Fibroblast of peridontal ligament (primary cell): ENCODE results near the gene MRPL20.
"Not testable (repeated sequence)": the region's sequence is repeated elsewhere in the genome, so short reads cannot be mapped to it uniquely, and the experiment has no call there.

Experiments used
- DNase-seq: peaks from one replicate; pipeline ENCODE4 v3.0.0-alpha.2; 2010; ENCODE audit errors: extremely low read depth

MRPL20 gene

DNA sequence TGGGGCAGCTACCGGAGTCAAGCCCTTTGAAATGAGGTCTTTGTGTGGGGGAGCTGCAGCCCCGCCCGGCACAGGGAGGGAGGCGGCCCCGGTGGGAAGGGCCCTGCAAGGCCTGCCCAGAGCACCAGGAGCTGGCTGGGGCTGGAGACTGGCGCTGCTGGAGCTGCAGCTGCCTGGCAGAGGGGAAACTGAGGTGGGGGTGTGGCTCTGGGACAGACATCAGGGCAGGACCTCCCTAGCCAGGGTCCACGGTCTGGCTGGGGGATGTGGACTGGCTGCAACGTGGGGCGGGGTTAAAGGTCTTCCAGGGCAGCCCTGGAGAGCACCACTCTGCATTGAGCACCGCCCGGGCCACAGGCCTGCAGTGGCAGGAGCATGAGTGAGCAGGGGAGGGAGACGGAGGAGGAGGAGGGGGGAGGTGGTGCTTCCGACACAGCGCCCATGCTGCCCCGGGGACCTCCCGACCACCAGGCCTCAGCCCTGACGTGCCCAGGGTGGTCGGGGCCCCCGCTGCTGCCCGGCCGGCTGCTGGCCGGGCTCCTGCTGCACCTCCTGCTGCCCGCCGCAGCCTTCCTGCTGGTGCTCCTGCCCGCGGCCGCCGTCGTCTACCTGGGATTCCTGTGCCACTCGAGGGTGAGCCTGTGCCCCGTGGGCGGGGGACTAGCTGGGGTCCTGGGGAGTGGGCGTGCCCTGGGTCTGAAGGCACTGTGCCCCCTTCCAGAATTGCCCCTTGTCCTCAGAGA lies 18.8 kb upstream of the MRPL20 start:
- DNase-seq = no peak

DNA sequence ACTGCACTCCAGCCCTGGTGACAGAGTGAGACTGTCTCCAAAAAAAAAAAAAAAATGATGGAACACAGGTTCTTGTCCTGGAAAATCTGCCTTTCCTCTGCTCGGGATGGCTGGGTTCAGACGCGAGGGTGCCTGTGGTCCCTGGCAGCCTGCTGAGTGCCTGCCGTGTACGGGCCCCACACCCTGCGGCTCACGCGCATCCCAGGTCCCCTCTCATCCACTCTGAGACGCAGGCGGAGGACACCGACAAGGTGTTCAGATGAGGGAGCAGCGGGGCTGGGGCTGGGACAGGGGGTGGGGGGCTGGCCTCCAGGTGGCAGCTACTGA lies 18.3 kb upstream of the MRPL20 start:
- no peak for DNase-seq

DNA sequence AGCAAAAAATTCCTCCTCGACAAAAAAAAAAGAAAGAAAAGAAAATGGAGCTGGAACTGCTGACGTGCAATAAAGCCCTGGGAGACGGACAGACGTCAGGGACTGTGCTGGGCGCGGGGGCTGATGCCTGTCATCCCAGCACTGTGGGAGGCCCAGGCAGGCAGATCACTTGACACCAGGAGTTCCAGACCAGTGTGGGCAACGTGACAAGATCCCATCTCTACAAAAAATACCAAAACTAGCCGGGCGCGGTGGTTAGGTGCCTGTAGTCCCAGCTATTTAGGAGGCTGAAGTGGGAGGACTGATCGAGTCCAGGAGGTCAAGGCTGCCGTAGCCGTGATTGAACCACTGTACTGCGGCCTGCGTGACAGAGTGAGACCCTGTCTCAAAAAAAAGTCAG lies 17.6 kb upstream of the MRPL20 start:
- no peak for DNase-seq

DNA sequence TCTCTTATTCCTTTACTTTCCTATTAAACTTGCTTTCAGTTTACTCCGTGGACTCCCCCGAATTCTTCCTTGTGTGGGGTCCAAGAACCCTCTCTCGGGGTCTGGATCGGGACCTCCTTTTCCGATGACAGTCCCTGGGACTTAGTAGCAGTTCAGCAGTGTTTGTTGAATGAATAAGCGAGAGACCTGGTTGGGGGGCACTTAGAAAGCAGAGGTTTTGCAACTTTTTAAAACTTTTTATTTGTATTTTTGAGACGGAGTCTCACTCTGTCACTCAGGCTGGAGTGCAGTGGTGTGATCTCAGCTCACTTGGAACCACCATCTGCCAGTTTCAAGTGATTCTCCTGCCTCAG lies 16.1 kb upstream of the MRPL20 start:
- no peak for DNase-seq

DNA sequence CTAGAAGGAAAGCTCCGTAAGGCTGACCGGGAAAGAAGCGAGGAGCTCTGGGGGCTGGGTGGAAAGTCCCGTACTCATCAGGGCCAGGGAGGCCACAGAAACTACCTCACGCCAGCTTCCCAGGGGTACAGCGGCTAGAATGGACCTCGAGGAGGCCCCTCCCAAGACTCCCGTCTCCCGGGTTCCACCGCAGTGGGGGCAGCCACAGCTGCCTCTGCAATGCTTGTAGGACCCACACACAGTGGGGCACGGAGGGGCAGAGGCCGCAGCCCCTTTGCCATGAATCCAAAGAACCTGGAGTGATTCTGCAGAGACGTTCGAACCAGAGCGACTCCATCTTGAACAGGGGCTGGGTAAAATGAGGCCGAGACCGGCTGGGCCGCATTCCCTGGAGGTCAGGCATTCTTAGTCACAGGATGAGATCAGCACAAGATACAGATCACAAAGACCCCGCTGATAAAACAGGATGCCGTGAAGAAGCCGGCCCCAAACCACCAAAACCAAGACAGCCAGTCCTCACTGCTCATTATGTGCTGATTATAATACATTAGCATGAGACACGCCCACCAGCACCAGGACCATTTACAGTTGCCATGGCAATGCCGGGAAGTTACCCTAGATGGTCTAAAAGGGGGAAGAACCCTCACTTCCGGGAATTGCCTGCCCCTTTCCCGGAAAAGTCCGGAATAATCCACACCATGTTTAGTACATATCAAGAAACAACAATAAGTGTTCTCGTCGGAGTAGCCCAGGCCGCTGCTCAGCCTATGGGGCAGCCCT lies 15.6 kb upstream of the MRPL20 start:
- no peak for DNase-seq

DNA sequence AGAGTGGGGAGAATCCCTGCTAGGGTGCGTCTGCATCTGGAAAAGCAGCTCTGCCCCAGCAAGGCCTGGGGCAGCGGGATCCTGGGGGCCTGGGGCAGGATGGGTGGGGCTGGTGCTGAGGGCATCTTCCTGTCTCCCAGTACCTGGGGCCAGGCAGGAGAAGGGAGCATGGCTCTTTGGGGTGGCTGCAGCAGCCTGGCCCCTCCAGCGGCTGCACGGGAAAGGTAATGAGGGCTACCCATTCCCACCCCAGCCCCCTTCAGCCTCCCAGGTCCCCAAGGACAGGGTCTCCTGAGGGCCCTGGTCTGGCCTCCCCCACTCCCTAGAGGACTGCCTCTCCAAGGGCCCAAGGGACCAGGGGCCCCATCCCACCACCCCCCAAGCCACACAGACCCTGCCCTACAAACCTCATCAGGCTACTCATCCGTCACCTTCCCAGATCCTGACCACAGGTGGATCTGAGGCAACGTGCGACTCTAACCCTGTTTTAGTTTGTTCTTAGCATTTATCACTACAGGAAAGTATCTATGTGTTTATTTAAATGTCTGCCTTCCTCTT lies 14.9 kb upstream of the MRPL20 start:
- no peak for DNase-seq

DNA sequence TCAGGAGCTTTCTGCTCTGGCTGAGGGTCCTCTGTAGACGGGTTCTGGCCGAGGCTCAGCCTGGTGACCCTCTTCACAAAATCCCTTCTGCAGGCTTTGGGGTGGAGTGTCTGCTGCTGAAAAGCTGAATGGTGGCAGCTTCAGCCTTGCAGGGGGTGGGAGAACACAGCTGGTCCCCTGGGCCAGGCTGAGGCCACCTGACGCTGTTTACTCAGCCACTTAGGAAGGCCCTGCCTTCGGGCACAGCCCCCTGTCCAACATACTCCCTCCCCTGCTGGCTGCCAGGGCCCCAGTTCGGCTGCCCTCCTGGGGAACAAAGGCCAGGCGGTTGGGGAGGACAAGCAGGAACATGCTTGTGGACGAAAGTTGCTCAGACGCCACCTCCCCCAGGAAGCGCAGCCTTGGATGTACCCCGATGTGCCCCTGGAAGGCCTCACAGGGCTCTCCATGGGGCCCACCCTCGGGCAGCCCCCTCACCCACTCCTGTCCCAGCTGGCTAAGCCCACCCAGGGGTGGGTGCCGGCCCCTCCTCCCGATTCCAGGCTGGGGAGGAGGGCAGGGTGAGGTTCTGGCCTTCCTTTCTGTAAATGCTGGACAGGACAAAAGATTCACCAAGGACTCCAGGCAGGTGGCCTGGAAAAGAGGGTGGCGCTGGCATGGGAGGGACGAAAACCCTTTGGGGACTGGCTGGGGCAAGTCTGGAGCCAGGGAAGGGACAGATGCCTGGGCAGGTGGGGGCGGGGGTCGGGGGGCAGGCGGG lies 14.2 kb upstream of the MRPL20 start, which contains the start of gene ANKRD65:
ANKRD65 (minus strand) TSS at position 130 of the 760 bp plus-strand sequence. CDS start 271 bp downstream, outside the sequence.
- no peak for DNase-seq

DNA sequence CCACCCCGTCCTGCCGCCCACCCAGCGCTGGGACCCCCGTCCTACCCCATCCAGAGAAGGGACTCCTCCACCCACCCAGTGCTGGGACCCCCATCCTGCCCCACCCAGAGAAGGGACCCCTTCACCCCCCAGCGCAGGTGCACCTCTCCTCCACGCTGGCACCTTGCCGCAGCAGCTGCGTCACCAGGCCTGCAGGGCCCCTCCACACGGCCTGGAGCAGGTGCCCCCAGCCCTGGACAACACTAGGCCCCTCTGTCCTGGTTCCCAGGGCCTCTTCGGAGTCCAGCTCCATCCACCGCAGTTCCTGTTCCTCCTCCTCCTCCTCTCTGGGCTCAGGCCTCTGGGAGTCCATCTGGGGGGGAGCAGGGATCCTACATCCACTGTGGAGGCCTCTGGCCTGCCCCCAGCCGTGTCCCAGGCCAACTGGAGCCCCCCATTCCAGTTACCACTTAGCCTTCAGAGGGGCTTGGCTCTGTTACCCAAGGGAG lies 13.6 kb upstream of the MRPL20 start:
- no peak for DNase-seq

DNA sequence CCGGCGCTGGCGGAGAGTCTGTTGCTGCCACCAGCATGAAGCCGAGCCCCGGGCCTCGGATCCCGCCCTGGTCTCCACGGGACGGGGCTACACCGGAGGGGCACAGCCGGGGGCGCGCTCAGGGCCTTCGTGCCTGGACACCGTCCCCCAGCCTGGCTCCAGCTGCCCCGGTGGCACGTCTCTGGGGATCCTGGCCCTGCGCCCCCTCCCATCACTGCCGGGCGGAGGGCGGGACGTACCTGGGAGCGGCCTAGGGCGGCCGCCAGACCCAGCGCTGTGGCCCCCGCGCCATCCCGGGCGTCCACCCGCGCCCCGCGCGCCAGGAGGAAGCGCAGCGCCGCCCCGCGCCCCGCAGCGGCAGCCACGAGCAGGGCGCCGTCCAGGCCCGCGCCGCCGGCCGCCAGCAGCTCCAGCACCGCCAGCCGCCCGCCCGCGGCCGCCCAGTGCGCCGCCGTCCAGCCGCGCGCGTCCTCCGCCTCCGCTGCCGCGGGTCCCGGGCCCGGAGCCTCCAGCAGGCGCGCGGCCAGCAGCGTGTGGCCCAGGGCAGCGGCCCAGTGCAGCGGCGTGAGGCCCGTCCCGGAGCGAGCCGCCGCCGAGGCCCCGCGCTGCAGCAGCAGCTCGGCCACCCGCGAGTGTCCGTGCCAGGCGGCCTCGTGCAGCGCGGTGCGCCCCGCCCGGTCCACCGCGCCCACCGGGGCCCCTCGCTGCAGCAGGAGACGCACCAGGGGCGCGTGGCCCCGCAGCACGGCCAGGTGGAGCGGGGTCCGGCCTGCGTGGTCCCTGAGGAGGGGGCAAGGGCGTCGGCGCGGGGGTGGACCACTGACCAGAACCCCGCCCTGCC lies 12.9 kb upstream of the MRPL20 start:
- no peak for DNase-seq

DNA sequence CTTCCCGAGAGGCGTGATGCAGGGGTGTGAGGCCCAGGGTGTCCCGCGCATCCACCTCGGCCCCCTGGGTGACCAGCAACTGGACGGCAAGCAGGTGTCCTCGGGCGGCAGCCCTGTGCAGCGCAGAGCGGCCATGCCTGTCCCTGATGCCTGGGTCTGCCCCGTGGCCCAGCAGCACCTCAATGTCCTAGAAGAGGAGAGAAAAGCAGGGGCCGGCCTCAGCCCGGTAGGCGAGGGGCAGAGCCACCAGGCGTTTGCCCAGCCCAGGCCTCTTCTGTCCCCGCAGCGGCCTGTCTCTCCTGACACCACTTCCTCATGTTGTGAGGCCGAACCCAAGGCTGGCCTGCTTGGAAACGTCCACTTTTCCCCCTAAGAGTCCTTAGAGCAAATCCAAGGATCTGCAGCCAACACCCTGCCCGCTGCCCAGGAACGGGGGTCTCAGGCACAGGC lies 12.3 kb upstream of the MRPL20 start:
- DNase-seq = no peak

DNA sequence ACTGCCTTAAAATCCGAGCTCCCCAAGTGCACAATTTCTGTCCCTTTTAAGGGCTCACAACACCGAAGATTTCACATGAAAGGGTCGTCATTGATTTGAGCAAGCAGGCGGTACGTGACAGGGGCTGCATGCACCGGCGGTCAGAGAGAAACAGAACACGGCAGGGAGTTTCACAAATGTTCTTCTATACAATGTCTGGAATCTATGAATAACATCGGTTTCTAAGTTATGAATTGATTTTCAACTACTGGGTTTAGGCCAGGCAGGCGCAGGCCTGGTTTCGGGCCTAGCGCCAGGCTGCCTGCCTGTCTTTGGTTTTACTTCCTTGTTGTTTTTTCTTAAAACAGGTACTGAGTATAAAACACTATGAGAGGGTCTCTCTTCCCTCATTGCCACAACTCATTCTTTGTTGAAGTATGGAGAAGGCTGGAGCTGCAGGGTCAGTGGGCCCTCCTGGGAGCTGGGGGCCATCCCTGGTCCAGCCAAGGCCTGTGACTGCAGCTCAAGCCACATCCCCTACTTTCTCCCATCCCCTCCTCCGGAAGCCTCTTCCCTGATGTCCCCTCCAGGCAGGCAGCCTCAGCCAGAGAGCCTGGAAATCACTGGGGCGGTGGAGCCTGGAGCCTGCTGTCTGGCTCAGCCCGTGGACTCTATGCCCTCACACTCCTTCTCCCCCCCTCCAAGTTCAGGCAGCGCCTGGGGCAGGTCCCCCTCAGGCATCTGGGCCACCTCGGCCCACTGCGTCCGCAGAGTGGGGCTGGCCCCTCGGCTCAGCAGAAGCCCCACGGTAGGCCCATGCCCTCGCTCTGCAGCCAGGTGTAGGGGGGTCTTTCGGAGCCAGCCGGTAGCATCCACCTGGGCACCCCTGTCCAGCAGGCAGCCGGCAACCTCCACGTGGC lies 11.6 kb upstream of the MRPL20 start:
- DNase-seq = no peak

DNA sequence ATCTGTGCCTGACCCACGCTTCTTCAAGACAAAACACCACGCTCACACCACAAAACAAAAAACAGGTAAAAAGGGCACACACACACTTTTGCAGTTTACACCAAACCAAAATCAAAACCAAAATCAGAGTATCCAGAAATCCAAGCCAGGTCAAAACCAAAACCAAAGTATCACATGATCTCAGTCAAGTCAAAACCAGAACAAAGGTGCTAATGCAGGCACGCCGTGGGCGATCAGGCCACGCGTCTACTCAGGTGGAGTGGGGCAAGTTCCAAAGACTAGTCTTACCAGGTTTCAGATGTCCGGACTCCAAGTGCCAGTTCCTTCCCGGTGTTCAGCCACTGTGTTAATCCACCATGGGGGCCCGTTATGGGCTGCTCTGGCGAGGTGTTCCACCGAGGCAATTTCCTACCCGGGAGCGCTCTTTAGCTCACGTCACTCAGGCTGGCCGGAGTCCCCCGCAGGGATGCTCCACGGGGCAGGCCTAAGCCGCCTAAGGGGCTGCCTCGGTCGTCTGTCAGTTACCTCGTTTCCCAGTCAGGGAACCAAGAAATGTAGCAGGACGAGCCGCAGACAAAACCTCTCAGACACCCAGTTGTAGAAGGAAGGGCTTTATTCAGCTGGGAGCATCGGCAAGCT lies 10.9 kb upstream of the MRPL20 start:
- not testable (repeated sequence) for DNase-seq

DNA sequence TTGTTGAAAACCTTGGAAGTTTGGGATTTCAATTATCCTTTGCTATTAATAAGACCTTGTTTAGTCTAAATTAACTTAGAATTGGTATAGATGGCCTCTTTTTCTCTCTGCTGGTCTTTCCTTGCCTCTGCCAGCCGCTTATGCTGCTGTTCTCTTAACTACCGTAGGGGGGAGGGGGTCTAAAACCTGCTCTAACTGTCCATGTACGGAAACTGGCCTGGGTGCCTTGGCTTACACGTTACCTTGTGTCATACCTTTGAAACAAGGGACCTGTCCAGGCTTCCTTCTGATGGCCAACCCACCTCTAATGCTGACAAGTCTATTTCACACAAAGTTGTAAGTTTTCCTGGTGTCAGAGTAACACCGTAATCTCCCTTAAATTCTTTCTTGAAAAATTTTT lies 10.3 kb upstream of the MRPL20 start:
- not testable (repeated sequence) for DNase-seq

DNA sequence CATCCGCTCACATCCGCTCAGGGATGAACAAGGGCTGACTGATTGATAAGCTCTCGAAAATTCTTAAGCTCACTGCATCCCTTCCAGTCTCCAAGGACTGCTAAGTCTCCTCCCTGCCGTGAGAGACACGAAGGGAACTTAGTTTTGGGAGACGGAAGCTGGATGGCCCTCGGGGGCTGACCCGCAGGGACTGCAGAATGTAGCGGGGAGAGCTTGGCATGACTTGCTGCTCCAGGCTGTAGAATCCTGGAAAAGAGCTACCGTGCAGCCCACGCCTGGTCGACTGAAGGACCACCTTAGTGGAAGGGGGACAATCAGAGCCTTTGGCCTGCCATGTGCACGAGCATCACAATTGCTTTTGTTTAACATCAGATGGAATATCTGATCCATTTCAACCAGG lies 8.7 kb upstream of the MRPL20 start:
- DNase-seq = no peak

DNA sequence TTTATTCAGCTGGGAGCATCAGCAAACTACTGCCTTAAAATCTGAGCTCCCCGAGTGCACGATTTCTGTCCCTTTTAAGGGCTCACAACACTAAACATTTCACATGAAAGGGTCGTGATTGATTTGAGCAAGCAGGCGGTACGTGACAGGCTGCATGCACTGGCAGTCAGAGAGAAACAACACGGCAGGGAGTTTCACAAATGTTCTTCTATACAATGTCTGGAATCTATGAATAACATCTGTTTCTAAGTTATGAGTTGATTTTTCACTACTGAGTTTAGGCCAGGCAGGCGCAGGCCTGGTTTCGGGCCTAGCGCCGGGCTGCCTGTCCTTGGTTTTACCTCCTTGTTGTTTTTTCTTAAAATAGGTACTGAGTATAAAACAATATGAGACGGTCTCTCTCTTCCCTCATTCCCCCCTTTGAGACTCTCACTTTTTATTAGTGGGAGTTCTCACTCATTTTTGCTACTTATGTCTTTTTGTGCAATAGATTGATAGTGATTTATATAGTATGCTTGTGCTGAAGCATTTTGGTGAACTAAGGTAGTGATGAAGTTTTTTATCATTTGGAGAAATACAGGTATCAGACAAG lies 5.3 kb upstream of the MRPL20 start:
- DNase-seq = not testable (repeated sequence)

DNA sequence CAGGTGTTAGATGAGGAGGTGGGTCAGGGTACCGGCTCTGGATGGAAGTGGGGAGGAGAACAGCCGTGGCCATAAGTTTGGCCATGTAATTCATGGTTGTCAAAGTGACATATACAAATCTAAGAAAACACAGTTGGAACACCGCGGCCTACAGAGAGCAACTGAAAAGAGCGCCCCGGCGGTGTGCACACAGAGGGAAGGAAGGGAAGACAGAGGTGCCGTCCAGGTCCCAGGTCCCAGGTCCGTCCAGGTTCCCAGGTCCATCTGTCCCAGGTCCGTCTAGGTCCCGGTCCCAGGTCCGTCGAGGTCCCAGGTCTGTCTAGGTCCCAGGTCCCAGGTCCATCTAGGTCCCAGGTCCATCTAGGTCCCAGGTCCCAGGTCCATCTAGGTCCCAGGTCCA lies 4.5 kb upstream of the MRPL20 start:
- DNase-seq = no peak

DNA sequence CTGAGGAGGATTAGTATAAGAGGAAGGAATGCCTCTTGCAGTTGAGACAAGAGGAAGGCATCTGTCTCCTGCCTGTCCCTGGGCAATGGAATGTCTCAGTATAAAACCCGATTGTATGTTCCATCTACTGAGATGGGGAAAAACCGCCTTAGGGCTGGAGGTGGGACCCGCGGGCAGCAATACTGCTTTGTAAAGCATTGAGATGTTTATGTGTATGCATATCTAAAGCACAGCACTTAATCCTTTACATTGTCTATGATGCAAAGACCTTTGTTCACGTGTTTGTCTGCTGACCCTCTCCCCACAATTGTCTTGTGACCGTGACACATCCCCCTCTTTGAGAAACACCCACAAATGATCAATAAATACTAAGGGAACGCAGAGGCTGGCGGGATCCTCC lies 3.1 kb upstream of the MRPL20 start:
- DNase-seq = not testable (repeated sequence)

DNA sequence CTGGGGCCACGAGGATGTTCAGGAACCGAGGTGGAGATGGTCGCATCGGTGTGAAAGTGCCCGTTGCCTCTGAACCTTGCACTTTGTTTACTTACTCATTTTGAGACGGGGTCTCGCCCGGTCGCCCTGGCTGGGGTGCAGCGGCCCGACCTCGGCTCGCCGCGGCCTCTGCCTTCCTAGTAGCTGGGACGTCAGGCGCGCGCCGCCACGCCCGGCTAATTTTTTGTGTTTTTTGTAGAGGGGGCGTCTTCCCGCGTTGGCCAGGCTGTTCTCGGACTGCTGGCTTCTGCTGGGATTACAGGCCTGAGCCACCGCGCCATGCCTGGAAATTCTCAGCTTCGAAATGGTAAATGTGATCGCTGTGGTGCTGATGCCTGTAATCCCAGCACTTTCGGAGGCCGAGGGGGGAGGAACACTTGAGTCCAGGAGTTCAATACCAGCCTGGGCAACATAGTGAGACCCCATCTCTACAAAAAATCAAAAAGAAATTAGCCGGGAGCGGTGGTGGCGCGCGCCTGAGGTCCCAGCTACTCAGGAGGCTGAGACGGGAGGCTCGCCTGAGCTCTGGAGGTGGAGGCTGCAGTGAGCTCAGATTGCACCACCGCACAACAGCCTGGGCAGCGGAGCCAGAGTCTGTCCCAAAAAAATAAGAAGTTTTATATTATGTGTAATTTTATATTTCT lies 684 bp upstream of the MRPL20 start:
- peak; percentile 45 for DNase-seq
